Tongue (tissue), 2 donors: ENCODE results near the gene TOR2A. TPM values are rescaled to one million over a fixed set of nuclear protein-coding genes. Genes with fewer than 3 reads are reported as not detected.

Source experiments
- DNase-seq: peaks from one replicate; pipeline ENCODE4 v3.0.0-alpha.2; 2015
- total RNA-seq: library from RNA; depleted of rRNA; stranded (reverse); fragments of >200 nt; gene quantifications from one replicate; pipeline ENCODE4 v1.2.3, GENCODE V29; 2014

The TOR2A gene
- total RNA-seq, 1 donor from 2014 or later = 2.8 TPM

GRCh38 chr9:127720031-127720864 is 14.8 kb downstream of the TOR2A start:
- no peak for DNase-seq

GRCh38 chr9:127717766-127718165 is 17.3 kb downstream of the TOR2A start:
- DNase-seq = no peak

GRCh38 chr9:127716412-127716811 is 18.7 kb downstream of the TOR2A start:
- DNase-seq = no peak

- peak; percentile 99 for DNase-seq
These were observed 19.4 kb downstream of the TOR2A start, which contains the start of the genes PTRH1 and TTC16 for GRCh38 chr9:127715470-127716337. PTRH1 (minus strand) TSS chr9:127715663; CDS start chr9:127715639, 24 bp downstream. TTC16 (plus strand) TSS chr9:127716079; CDS start chr9:127716146, 67 bp downstream.

GRCh38 chr9:127714951-127715469 is 20.1 kb downstream of the TOR2A start:
- DNase-seq = peak; percentile 29

- DNase-seq = no peak
These were observed 20.9 kb downstream of the TOR2A start for GRCh38 chr9:127714020-127714750.

GRCh38 chr9:127712867-127713266 is 22.2 kb downstream of the TOR2A start:
- DNase-seq = no peak

GRCh38 chr9:127712371-127712770 is 22.7 kb downstream of the TOR2A start:
- DNase-seq = no peak

GRCh38 chr9:127711831-127712274 is 23.2 kb downstream of the TOR2A start:
- DNase-seq = peak; percentile 28

- no peak for DNase-seq
These were observed 23.8 kb downstream of the TOR2A start for GRCh38 chr9:127711226-127711701.

GRCh38 chr9:127710204-127710783 is 24.8 kb downstream of the TOR2A start:
- DNase-seq = no peak

GRCh38 chr9:127708952-127709587 is 26.0 kb downstream of the TOR2A start:
- no peak for DNase-seq

- no peak for DNase-seq
These were observed 27.3 kb downstream of the TOR2A start for GRCh38 chr9:127707766-127708165.

- DNase-seq = no peak
These were observed 28.3 kb downstream of the TOR2A start, which contains the start of gene CFAP157 for GRCh38 chr9:127706836-127707241. CFAP157 (plus strand) TSS chr9:127706988; CDS start chr9:127707032, 44 bp downstream.

GRCh38 chr9:127705577-127706379 is 29.3 kb downstream of the TOR2A start:
- DNase-seq = no peak

- DNase-seq = no peak
These were observed 31.7 kb downstream of the TOR2A start for GRCh38 chr9:127703289-127703946.

- DNase-seq = no peak
These were observed 34.4 kb downstream of the TOR2A start for GRCh38 chr9:127700594-127701255.

GRCh38 chr9:127700140-127700539 is 35.0 kb downstream of the TOR2A start:
- DNase-seq = no peak
